ENCODE data around the gene KRT2. TPM values are rescaled to one million over a fixed set of nuclear protein-coding genes. Genes with fewer than 3 reads are reported as not detected.

KRT2 gene
- total RNA-seq, 2 experiments from 2014 or later = not detected

DNA sequence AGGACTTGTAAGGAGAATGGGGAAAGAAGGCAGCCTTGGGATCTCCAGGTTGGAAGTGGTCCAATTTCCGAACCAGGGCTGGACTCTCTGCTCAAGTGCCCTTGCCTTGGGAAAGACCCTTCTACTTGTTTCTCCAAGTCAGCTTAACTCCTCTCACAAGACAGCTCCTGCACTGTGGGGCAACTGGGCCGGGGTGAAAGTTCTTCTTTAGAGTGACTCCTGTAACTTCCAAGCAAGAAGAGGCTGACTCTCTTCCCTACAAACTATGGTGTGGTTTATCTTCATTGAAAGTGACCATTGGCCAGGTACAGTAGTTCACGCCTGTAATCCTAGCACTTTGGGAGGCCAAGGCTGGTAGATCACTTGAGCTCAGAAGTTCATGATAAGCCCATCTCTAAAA lies 14.5 kb upstream of the KRT2 start:
- DNase-seq (ENCODE audit: low spot score) = no peak
- no TSS peak for BruUV-seq (replicated peaks)
- Histone ChIP-seq H3K4me1 (ENCODE audit: insufficient read depth, low read length, poor library complexity, severe bottlenecking) (no peaks in the 10 kb centered on the region), H3K36me3 (ENCODE audit: insufficient read depth, low read length) (no peaks in the 10 kb centered on the region), H3K27ac (ENCODE audit: low read depth, low read length, poor library complexity, severe bottlenecking) (no peak overlapping the region), H3K9me2 (ENCODE audit: insufficient read depth, low read length) (no peaks in the 10 kb centered on the region), H3K4me2 (ENCODE audit: low read length) (no peak overlapping the region), H2AFZ (ENCODE audit: low read length) (no peak overlapping the region), H3K9me3 (ENCODE audit: low read length) (no peaks in the 10 kb centered on the region), H4K20me1 (ENCODE audit: insufficient read depth, low read length) (no peaks in the 10 kb centered on the region), H3K4me3 (ENCODE audit: low read depth, low read length, poor library complexity, severe bottlenecking) (no peak overlapping the region), H3K79me2 (ENCODE audit: insufficient read depth, low read depth, low read length) (no peaks in the 10 kb centered on the region)
- no peak for TF ChIP-seq EZH2phosphoT487 (IDR thresholded peaks at IDR 0.05; ENCODE audit: borderline replicate concordance, low read depth, low read length)
- TF ChIP-seq, protein P1, sequence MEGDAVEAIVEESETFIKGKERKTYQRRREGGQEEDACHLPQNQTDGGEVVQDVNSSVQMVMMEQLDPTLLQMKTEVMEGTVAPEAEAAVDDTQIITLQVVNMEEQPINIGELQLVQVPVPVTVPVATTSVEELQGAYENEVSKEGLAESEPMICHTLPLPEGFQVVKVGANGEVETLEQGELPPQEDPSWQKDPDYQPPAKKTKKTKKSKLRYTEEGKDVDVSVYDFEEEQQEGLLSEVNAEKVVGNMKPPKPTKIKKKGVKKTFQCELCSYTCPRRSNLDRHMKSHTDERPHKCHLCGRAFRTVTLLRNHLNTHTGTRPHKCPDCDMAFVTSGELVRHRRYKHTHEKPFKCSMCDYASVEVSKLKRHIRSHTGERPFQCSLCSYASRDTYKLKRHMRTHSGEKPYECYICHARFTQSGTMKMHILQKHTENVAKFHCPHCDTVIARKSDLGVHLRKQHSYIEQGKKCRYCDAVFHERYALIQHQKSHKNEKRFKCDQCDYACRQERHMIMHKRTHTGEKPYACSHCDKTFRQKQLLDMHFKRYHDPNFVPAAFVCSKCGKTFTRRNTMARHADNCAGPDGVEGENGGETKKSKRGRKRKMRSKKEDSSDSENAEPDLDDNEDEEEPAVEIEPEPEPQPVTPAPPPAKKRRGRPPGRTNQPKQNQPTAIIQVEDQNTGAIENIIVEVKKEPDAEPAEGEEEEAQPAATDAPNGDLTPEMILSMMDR (conservative IDR thresholded peaks at IDR 0.05; ENCODE audit: low read length) = no peak
- ChIA-PET POLR2A (interaction anchor here (1.0 kb wide), 1 partner anchor 334 kb away, joined by 5 read pairs; no protein-coding TSS in a partner anchor), CTCF (ENCODE audit: unreplicated experiment) (no interaction called here)
- intact Hi-C loops (cut with micrococcal nuclease; ENCODE audit: unreplicated experiment) = no loop called here

DNA sequence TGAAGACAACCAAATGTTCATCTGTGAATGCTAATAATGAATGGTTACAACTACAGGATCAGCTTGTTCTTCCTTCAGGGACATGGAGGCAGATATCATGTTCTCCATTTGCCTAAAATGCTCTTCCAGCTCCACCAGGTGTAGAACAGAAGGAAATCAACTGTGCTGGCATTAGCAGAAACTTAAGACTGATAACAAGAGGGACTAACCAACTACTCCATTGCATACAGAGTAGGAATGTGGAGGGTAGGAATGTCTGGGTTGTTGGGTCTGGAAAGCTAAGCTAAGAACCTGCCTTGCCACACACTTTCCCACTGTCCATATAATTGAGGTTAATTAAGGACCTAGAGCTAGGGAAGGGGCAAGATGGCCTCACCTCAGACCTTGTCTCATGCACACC lies 11.4 kb upstream of the KRT2 start:
- Histone ChIP-seq H3K4me1 (ENCODE audit: insufficient read depth, low read length, poor library complexity, severe bottlenecking) (no peaks in the 10 kb centered on the region), H3K9me2 (ENCODE audit: insufficient read depth, low read length) (no peaks in the 10 kb centered on the region), H3K9me3 (ENCODE audit: low read length) (no peaks in the 10 kb centered on the region), H3K36me3 (ENCODE audit: insufficient read depth, low read length) (no peaks in the 10 kb centered on the region), H3K27ac (ENCODE audit: low read depth, low read length, poor library complexity, severe bottlenecking) (no peak overlapping the region), H3K4me3 (ENCODE audit: low read depth, low read length, poor library complexity, severe bottlenecking) (no peak overlapping the region), H3K4me2 (ENCODE audit: low read length) (no peak overlapping the region), H4K20me1 (ENCODE audit: insufficient read depth, low read length) (no peaks in the 10 kb centered on the region), H2AFZ (ENCODE audit: low read length) (no peak overlapping the region), H3K79me2 (ENCODE audit: insufficient read depth, low read depth, low read length) (no peaks in the 10 kb centered on the region)
- TF ChIP-seq, protein P1 (conservative IDR thresholded peaks at IDR 0.05; ENCODE audit: low read length) = no peak
- TF ChIP-seq EZH2phosphoT487 (IDR thresholded peaks at IDR 0.05; ENCODE audit: borderline replicate concordance, low read depth, low read length) = no peak
- intact Hi-C loops (cut with micrococcal nuclease; ENCODE audit: unreplicated experiment) = no loop called here
- POLR2A ChIA-PET = interaction anchor here (0.6 kb wide), 1 partner anchor 216 kb away, joined by 4 read pairs; no protein-coding TSS in a partner anchor
- DNase-seq (ENCODE audit: low spot score) = no peak
- CTCF ChIA-PET (ENCODE audit: unreplicated experiment) = no interaction called here
- BruUV-seq (replicated peaks) = no TSS peak

DNA sequence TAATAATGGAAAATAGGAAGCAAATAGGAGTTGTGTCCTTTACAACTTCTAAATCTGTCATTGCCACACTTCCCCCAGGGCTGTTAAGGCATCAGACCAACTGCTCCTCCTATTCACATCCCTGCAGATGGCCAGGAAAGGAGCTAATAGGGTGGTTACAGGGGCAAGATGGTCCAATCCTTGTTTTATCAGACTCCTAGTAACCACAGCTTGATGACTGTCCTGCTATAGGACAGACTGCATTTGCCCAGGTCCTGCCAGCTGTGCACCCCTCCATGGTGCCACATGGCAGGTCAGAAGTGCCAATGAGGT lies 10.9 kb upstream of the KRT2 start:
- Histone ChIP-seq H3K79me2 (ENCODE audit: insufficient read depth, low read depth, low read length) (no peaks in the 10 kb centered on the region), H3K9me3 (ENCODE audit: low read length) (no peaks in the 10 kb centered on the region), H3K4me2 (ENCODE audit: low read length) (no peak overlapping the region), H4K20me1 (ENCODE audit: insufficient read depth, low read length) (no peaks in the 10 kb centered on the region), H3K36me3 (ENCODE audit: insufficient read depth, low read length) (no peaks in the 10 kb centered on the region), H3K27ac (ENCODE audit: low read depth, low read length, poor library complexity, severe bottlenecking) (no peak overlapping the region), H3K4me1 (ENCODE audit: insufficient read depth, low read length, poor library complexity, severe bottlenecking) (no peaks in the 10 kb centered on the region), H2AFZ (ENCODE audit: low read length) (no peak overlapping the region), H3K9me2 (ENCODE audit: insufficient read depth, low read length) (no peaks in the 10 kb centered on the region), H3K4me3 (ENCODE audit: low read depth, low read length, poor library complexity, severe bottlenecking) (no peak overlapping the region)
- DNase-seq (ENCODE audit: low spot score) = no peak
- POLR2A ChIA-PET = no interaction called here
- intact Hi-C loops (cut with micrococcal nuclease; ENCODE audit: unreplicated experiment) = no loop called here
- TF ChIP-seq EZH2phosphoT487 (IDR thresholded peaks at IDR 0.05; ENCODE audit: borderline replicate concordance, low read depth, low read length) = no peak
- TF ChIP-seq, protein P1 (conservative IDR thresholded peaks at IDR 0.05; ENCODE audit: low read length) = no peak
- no TSS peak for BruUV-seq (replicated peaks)
- CTCF ChIA-PET (ENCODE audit: unreplicated experiment) = no interaction called here

Measured in OCI-LY7 (cell line).